DND-41 (cell line): ENCODE measurements around the gene NAA20.

ENCODE experiments used
- ATAC-seq: fragments of 200-7000 bp; cut with Tn5 transposase; 3 replicates; pipeline ENCODE4 v1.9.1; 2021; ENCODE audit warnings: low read depth; ENCODE audit not compliant: insufficient read depth
- DNase-seq: peaks from one replicate; pipeline ENCODE4 v3.0.0-alpha.2; 2020
- H2AFZ ChIP-seq: 2 replicates; pipeline ENCODE4 v1.6.0; 2012; ENCODE audit warnings: low read depth, low read length
- H3K27ac ChIP-seq: 2 replicates; pipeline ENCODE4 v1.5.1; 2012; ENCODE audit warnings: low read length, inconsistent platforms
- H3K27me3 ChIP-seq: fragments of 200-600 bp; sonication (generic); 2 replicates; pipeline ENCODE4 v1.6.0; 2012; ENCODE audit warnings: low read length, mild to moderate bottlenecking, inconsistent platforms; ENCODE audit not compliant: insufficient read depth, poor library complexity
- H3K36me3 ChIP-seq: 2 replicates; pipeline ENCODE4 v1.5.1; 2012; ENCODE audit warnings: low read length, inconsistent platforms; ENCODE audit not compliant: insufficient read depth
- H3K4me1 ChIP-seq: 2 replicates; pipeline ENCODE4 v1.5.1; 2012; ENCODE audit warnings: mild to moderate bottlenecking, low read length; ENCODE audit not compliant: insufficient read depth
- H3K4me2 ChIP-seq: 2 replicates; pipeline ENCODE4 v1.6.0; 2012; ENCODE audit warnings: mild to moderate bottlenecking, moderate library complexity, low read length, inconsistent platforms; ENCODE audit not compliant: insufficient read depth
- H3K4me3 ChIP-seq, 2 experiments: fragments of 200-600 bp in 1 of 2; shearing (Covaris generic) in 1 of 2; 2 replicates each; pipeline ENCODE4 v1.5.1; 2012 to 2016; ENCODE audit warnings: inconsistent platforms in 2 of 2, low read length in 2 of 2, mild to moderate bottlenecking in 2 of 2, low read depth in 1 of 2, moderate library complexity in 1 of 2
- H3K79me2 ChIP-seq: 2 replicates; pipeline ENCODE4 v1.6.0; 2012; ENCODE audit warnings: low read length, inconsistent platforms; ENCODE audit not compliant: insufficient read depth
- H3K9ac ChIP-seq: 2 replicates; pipeline ENCODE4 v1.6.0; 2012; ENCODE audit warnings: low read depth, mild to moderate bottlenecking, inconsistent platforms, low read length, moderate library complexity
- H3K9me3 ChIP-seq: 2 replicates; pipeline ENCODE4 v1.5.1; 2012; ENCODE audit warnings: low read length, moderate library complexity, mild to moderate bottlenecking, inconsistent platforms; ENCODE audit not compliant: insufficient read depth, severe bottlenecking
- H4K20me1 ChIP-seq: 2 replicates; pipeline ENCODE4 v1.6.0; 2012; ENCODE audit warnings: low read length; ENCODE audit not compliant: insufficient read depth
- EZH2 ChIP-seq: IDR thresholded peaks from 3 replicates; pipeline ENCODE4 v1.6.1; 2012; ENCODE audit warnings: borderline replicate concordance, low read depth, mild to moderate bottlenecking, moderate library complexity, low read length, inconsistent platforms; ENCODE audit not compliant: severe bottlenecking
- TF ChIP-seq, protein P1 (sequence below): IDR thresholded peaks from 2 replicates; pipeline ENCODE4 v1.5.1; 2012; ENCODE audit warnings: borderline replicate concordance, low read length, moderate library complexity, mild to moderate bottlenecking; ENCODE audit not compliant: poor library complexity, severe bottlenecking; ENCODE audit errors: extremely low read depth

The NAA20 gene

GRCh38 chr20:19974630-19975435 lies 42.3 kb upstream of the NAA20 start:
- no peak overlapping the region for H2AFZ ChIP-seq
- no peak for TF ChIP-seq EZH2
- TF ChIP-seq, protein P1, sequence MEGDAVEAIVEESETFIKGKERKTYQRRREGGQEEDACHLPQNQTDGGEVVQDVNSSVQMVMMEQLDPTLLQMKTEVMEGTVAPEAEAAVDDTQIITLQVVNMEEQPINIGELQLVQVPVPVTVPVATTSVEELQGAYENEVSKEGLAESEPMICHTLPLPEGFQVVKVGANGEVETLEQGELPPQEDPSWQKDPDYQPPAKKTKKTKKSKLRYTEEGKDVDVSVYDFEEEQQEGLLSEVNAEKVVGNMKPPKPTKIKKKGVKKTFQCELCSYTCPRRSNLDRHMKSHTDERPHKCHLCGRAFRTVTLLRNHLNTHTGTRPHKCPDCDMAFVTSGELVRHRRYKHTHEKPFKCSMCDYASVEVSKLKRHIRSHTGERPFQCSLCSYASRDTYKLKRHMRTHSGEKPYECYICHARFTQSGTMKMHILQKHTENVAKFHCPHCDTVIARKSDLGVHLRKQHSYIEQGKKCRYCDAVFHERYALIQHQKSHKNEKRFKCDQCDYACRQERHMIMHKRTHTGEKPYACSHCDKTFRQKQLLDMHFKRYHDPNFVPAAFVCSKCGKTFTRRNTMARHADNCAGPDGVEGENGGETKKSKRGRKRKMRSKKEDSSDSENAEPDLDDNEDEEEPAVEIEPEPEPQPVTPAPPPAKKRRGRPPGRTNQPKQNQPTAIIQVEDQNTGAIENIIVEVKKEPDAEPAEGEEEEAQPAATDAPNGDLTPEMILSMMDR = no peak
- H3K4me2 ChIP-seq = no peak overlapping the region
- DNase-seq = no peak
- H3K27ac ChIP-seq = no peak overlapping the region
- no peak for ATAC-seq
- no peaks in the 10 kb centered on the region for H3K9me3 ChIP-seq
- H3K27me3 ChIP-seq = peaks cover 5% of the 10 kb centered on the region
- no peak overlapping the region for H3K4me3 ChIP-seq
- H3K36me3 ChIP-seq = no peaks in the 10 kb centered on the region
- H4K20me1 ChIP-seq = no peaks in the 10 kb centered on the region
- H3K9ac ChIP-seq = no peak overlapping the region
- no peaks in the 10 kb centered on the region for H3K79me2 ChIP-seq
- H3K4me1 ChIP-seq = no peaks in the 10 kb centered on the region

DNA sequence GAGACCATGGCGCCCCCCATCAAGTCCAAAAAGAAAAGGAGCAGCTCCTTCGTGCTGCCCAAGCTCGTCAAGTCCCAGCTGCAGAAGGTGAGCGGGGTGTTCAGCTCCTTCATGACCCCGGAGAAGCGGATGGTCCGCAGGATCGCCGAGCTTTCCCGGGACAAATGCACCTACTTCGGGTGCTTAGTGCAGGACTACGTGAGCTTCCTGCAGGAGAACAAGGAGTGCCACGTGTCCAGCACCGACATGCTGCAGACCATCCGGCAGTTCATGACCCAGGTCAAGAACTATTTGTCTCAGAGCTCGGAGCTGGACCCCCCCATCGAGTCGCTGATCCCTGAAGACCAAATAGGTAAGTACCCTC lies 41.7 kb upstream of the NAA20 start:
- no peaks in the 10 kb centered on the region for H4K20me1 ChIP-seq
- H3K27me3 ChIP-seq = peaks cover 7% of the 10 kb centered on the region
- no peak overlapping the region for H3K9ac ChIP-seq
- ATAC-seq = no peak
- no peak overlapping the region for H3K4me3 ChIP-seq
- H3K4me1 ChIP-seq = no peaks in the 10 kb centered on the region
- H3K36me3 ChIP-seq = no peaks in the 10 kb centered on the region
- H2AFZ ChIP-seq = no peak overlapping the region
- no peak overlapping the region for H3K27ac ChIP-seq
- TF ChIP-seq, protein P1 = no peak
- no peak for TF ChIP-seq EZH2
- H3K9me3 ChIP-seq = no peaks in the 10 kb centered on the region
- H3K79me2 ChIP-seq = no peaks in the 10 kb centered on the region
- H3K4me2 ChIP-seq = no peak overlapping the region
- DNase-seq = no peak

DNA sequence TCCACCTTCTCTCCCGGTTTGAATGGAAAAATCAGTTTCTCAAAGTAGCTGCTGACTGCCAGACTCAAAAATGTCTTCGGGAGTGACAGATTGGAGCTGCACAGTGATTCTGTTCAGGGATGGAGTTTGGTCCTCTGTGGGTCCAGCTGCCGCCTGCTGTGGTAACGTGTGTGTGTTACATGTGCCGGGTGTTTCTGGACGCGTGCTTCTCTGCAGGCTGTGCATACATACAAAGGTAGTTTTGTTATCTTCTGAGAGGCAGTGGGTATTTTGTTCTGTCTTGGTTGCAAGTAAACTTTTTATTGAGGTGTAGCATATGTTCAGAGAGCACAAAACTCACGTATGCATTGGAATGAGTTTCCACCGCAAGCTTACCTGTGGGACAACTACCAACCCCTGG lies 41.3 kb upstream of the NAA20 start:
- H3K4me3 ChIP-seq = no peak overlapping the region
- H2AFZ ChIP-seq = no peak overlapping the region
- ATAC-seq (no peak), DNase-seq (no peak)
- no peak overlapping the region for H3K9ac ChIP-seq
- no peak overlapping the region for H3K4me2 ChIP-seq
- peaks cover 9% of the 10 kb centered on the region for H3K27me3 ChIP-seq
- no peaks in the 10 kb centered on the region for H3K79me2 ChIP-seq
- H4K20me1 ChIP-seq = no peaks in the 10 kb centered on the region
- no peaks in the 10 kb centered on the region for H3K4me1 ChIP-seq
- no peak overlapping the region for H3K27ac ChIP-seq
- TF ChIP-seq EZH2 = no peak
- TF ChIP-seq, protein P1 = no peak
- no peaks in the 10 kb centered on the region for H3K9me3 ChIP-seq
- H3K36me3 ChIP-seq = no peaks in the 10 kb centered on the region
